HG02571 (cell line): ENCODE measurements around the gene KRTAP1-4.
"Not testable (repeated sequence)": the region's sequence is repeated elsewhere in the genome, so short reads cannot be mapped to it uniquely, and the experiment has no call there.

Source experiments
- ATAC-seq: cut with Tn5 transposase; IDR thresholded peaks from one replicate; pipeline ENCODE4 v1.9.1; 2021; ENCODE audit warnings: mild to moderate bottlenecking, moderate library complexity; ENCODE audit not compliant: unreplicated experiment

KRTAP1-4 gene

GRCh38 chr17:41029633-41030245, at the start of gene KRTAP1-4:
Gene KRTAP1-4, minus strand, starts transcription at chr17:41030195. Its CDS starts 117 bp downstream, at chr17:41030078.
- no peak for ATAC-seq

GRCh38 chr17:41076788-41077187, 46.8 kb upstream of the KRTAP1-4 start:
- ATAC-seq = no peak

- no peak for ATAC-seq
These were observed 43.7 kb upstream of the KRTAP1-4 start for GRCh38 chr17:41073676-41074075.

- no peak for ATAC-seq
These were observed 41.8 kb upstream of the KRTAP1-4 start for GRCh38 chr17:41071606-41072360.

GRCh38 chr17:41069031-41069430, 39.0 kb upstream of the KRTAP1-4 start:
- no peak for ATAC-seq

GRCh38 chr17:41067281-41067680, 37.3 kb upstream of the KRTAP1-4 start:
- ATAC-seq = no peak

GRCh38 chr17:41065829-41066624, 36.0 kb upstream of the KRTAP1-4 start, which contains the start of gene KRTAP2-4:
Gene KRTAP2-4, minus strand, starts transcription at chr17:41065879. Its CDS starts 34 bp downstream, at chr17:41065845.
- no peak for ATAC-seq

- ATAC-seq = not testable (repeated sequence)
These were observed 35.2 kb upstream of the KRTAP1-4 start for GRCh38 chr17:41065016-41065689.

- ATAC-seq = no peak
These were observed 34.3 kb upstream of the KRTAP1-4 start for GRCh38 chr17:41064301-41064700.

GRCh38 chr17:41063449-41063848, 33.5 kb upstream of the KRTAP1-4 start:
- ATAC-seq = no peak

GRCh38 chr17:41061964-41062363, 32.0 kb upstream of the KRTAP1-4 start:
- ATAC-seq = no peak

- no peak for ATAC-seq
These were observed 30.1 kb upstream of the KRTAP1-4 start, which contains the start of gene KRTAP2-3 for GRCh38 chr17:41060052-41060604. Gene KRTAP2-3, minus strand, starts transcription at chr17:41060114. Its CDS starts 64 bp downstream, at chr17:41060050.

- ATAC-seq = not testable (repeated sequence)
These were observed 29.5 kb upstream of the KRTAP1-4 start for GRCh38 chr17:41059276-41060051.

GRCh38 chr17:41058741-41059140, 28.7 kb upstream of the KRTAP1-4 start:
- ATAC-seq = no peak

GRCh38 chr17:41057547-41057946, 27.6 kb upstream of the KRTAP1-4 start:
- no peak for ATAC-seq

GRCh38 chr17:41055130-41055529, 25.1 kb upstream of the KRTAP1-4 start, which contains the start of gene KRTAP2-2:
Gene KRTAP2-2, minus strand, starts transcription at chr17:41055230. Its CDS starts 19 bp downstream, at chr17:41055211.
- not testable (repeated sequence) for ATAC-seq

GRCh38 chr17:41054556-41054955, 24.6 kb upstream of the KRTAP1-4 start:
- ATAC-seq = not testable (repeated sequence)

- ATAC-seq = no peak
These were observed 24.0 kb upstream of the KRTAP1-4 start for GRCh38 chr17:41054025-41054424.

GRCh38 chr17:41052566-41052965, 22.6 kb upstream of the KRTAP1-4 start:
- no peak for ATAC-seq

GRCh38 chr17:41049110-41049509, 19.1 kb upstream of the KRTAP1-4 start:
- ATAC-seq = no peak
